Choroid plexus epithelial cell (primary cell): ENCODE results near the gene KRAS.

Experiments used
- DNase-seq: peaks from one replicate; pipeline ENCODE4 v3.0.0-alpha.2; 2010; ENCODE audit warnings: low read depth
- H3K4me3 ChIP-seq: 2 replicates; pipeline ENCODE4 v1.5.1; 2011; ENCODE audit warnings: low read depth, mild to moderate bottlenecking, control low read depth, low read length, moderate library complexity
- TF ChIP-seq, protein P1 (sequence below): conservative IDR thresholded peaks from 2 replicates; pipeline ENCODE4 v1.5.1; 2011; ENCODE audit warnings: low read depth, mild to moderate bottlenecking, control low read depth, inconsistent platforms, low read length, moderate library complexity

KRAS gene

DNA sequence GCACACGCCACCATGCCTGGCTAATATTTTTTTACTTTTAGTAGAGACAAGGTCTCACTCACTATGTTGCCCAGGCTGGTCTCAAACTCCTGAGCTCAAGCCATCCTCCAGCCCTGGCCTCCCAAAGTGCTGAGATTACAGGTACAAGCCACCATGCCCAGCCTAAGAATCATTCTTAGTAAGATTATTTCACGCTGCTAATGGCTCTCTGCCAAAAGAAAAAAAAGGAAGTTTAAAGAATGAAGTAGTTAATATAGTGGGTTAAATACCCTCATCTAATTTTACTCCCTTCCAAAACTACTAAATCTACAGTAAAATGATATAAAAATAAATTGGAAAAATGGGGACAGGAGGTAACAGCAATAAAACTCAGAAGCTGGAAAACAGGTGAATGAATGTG is 53.1 kb downstream of the KRAS start:
- DNase-seq, result no peak
- TF ChIP-seq, protein P1, sequence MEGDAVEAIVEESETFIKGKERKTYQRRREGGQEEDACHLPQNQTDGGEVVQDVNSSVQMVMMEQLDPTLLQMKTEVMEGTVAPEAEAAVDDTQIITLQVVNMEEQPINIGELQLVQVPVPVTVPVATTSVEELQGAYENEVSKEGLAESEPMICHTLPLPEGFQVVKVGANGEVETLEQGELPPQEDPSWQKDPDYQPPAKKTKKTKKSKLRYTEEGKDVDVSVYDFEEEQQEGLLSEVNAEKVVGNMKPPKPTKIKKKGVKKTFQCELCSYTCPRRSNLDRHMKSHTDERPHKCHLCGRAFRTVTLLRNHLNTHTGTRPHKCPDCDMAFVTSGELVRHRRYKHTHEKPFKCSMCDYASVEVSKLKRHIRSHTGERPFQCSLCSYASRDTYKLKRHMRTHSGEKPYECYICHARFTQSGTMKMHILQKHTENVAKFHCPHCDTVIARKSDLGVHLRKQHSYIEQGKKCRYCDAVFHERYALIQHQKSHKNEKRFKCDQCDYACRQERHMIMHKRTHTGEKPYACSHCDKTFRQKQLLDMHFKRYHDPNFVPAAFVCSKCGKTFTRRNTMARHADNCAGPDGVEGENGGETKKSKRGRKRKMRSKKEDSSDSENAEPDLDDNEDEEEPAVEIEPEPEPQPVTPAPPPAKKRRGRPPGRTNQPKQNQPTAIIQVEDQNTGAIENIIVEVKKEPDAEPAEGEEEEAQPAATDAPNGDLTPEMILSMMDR, result no peak
- no peak overlapping the region for H3K4me3 ChIP-seq

- peak within 1 kb of the TSS; percentile 62 for H3K4me3 ChIP-seq
- TF ChIP-seq, protein P1, result peak; percentile 2
- DNase-seq, result peak; percentile 97
Observed at GRCh38 chr12:25195056-25195971, 55.4 kb downstream of the KRAS start, which contains the start of the genes DNAI7 and ETFRF1. Gene DNAI7, minus strand, starts transcription at chr12:25195160. Its CDS starts 82 bp downstream, at chr12:25195078. Gene ETFRF1, plus strand, starts transcription at chr12:25195237. Its CDS starts 8,720 bp downstream, at chr12:25203957.

DNA sequence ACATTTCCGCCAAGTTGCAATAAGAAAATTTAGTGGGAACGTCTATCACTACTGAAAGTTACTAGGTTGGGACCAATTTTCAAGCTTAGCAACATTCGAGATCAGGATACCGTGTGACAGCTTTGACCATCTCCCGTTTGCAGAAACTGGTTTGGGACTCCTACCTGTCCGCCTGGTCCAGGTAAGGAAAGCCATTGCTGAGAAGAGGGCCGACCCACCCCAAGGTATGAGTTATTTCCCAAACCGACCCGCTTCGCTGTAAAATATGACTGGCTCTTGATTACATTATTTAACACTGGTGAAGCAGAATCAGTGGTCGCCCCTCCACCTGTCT is 56.0 kb downstream of the KRAS start:
- peak overlapping the region; percentile 62 for H3K4me3 ChIP-seq
- no peak for DNase-seq
- TF ChIP-seq, protein P1, result no peak

DNA sequence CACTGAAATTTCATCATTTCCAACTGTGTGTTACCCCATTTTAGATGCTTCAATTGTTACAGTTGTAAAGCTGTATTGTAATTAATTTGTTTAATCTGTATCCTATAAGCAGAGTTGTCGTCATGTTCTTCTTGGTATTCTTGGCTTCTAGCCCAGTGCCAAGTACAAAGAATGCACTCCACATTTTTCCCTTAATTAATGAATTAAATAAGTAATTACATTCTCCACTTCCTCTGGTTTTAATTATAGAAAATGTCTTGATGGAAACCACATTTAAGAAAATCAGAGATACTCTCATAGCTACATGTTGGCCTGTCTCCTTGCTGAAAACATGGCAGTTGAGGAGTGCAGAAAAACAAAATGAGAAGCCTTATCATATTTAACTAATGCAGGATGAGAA is 56.5 kb downstream of the KRAS start:
- TF ChIP-seq, protein P1, result no peak
- no peak for DNase-seq
- no peak overlapping the region for H3K4me3 ChIP-seq

GRCh38 chr12:25190793-25191192 is 59.9 kb downstream of the KRAS start:
- no peak for DNase-seq
- TF ChIP-seq, protein P1, result no peak
- H3K4me3 ChIP-seq, result no peak overlapping the region

DNA sequence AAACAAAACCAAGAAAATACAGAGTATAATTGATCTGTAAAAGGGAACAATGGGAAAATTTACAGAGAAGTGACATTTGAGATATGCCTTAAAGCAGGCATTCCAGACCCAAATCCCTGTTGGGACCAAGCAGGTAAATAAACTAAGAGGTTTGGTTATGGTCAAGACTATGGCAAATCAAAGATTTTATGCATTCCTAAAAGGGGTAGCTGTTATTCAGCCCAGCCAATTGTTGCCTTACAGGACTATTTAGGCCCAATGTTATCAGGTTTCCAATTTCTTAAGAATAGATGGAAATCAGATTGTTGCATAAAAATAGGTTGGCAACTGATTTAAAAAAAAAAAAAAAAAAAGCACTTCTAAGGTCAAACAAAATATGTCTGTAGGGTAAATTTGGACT is 61.1 kb downstream of the KRAS start:
- DNase-seq, result peak; percentile 14
- H3K4me3 ChIP-seq, result no peak overlapping the region
- TF ChIP-seq, protein P1, result no peak

- no peak overlapping the region for H3K4me3 ChIP-seq
- DNase-seq, result peak; percentile 95
- TF ChIP-seq, protein P1, result no peak
Observed at GRCh38 chr12:25187781-25188180, 62.9 kb downstream of the KRAS start.
